Transverse colon (tissue), 4 donors: ENCODE data around the gene KIAA0040. TPM values are rescaled to one million over a fixed set of nuclear protein-coding genes. Genes with fewer than 3 reads are reported as not detected.

Experiments
- DNase-seq: peaks from one replicate; pipeline ENCODE4 v3.0.0-alpha.2; 2019
- H3K27ac ChIP-seq, 4 donors: fragments of 200-600 bp; sonication (generic); 2 replicates each; pipeline ENCODE4 v1.5.1; 2016 to 2018; ENCODE audit warnings: inconsistent platforms in 4 of 4
- H3K27me3 ChIP-seq: fragments of 200-600 bp; sonication (generic); 2 replicates; pipeline ENCODE4 v1.5.1; 2017; ENCODE audit warnings: inconsistent platforms
- H3K36me3 ChIP-seq, 4 donors: fragments of 200-600 bp; sonication (generic); 2 replicates each; pipeline ENCODE4 v1.5.1; 2017 to 2019; ENCODE audit warnings: inconsistent platforms in 4 of 4
- H3K4me1 ChIP-seq, 4 donors: fragments of 200-600 bp; sonication (generic); 2 replicates each; pipeline ENCODE4 v1.5.1; 2017 to 2020; ENCODE audit warnings: inconsistent platforms in 4 of 4
- H3K4me3 ChIP-seq, 4 donors: fragments of 200-600 bp; sonication (generic); 1 replicate in 1 of 4; 2 replicates in 3 of 4; pipeline versions ENCODE4 v1.5.1 to v1.6.1; 2017 to 2019; ENCODE audit warnings: inconsistent platforms in 4 of 4
- H3K9me3 ChIP-seq, 2 donors: fragments of 200-600 bp; sonication (generic); 2 replicates each; pipeline ENCODE4 v1.5.1; 2017 to 2019; ENCODE audit warnings: inconsistent platforms in 2 of 2
- CTCF ChIP-seq, 5 experiments: fragments of 200-600 bp in 3 of 5; fragments of 450-650 bp in 2 of 5; sonication (generic) in 3 of 5; IDR thresholded peaks; 1 replicate in 2 of 5; 2 replicates in 3 of 5; pipeline ENCODE4 v1.5.1; 2016 to 2017; ENCODE audit warnings: antibody characterized with exemption in 5 of 5, inconsistent platforms in 3 of 5, mild to moderate bottlenecking in 2 of 5, moderate library complexity in 1 of 5
- EP300 ChIP-seq: sonication (generic); formaldehyde crosslinking; IDR thresholded peaks from one replicate; pipeline ENCODE4 v1.6.1; 2017; ENCODE audit warnings: antibody characterized with exemption, low read depth
- POLR2A ChIP-seq: fragments of 450-650 bp; IDR thresholded peaks from one replicate; pipeline ENCODE4 v1.6.1; 2016; ENCODE audit warnings: antibody characterized with exemption, mild to moderate bottlenecking, moderate library complexity
- POLR2AphosphoS5 ChIP-seq, 3 donors: sonication (generic); formaldehyde crosslinking; IDR thresholded peaks; one replicate each; pipeline ENCODE4 v1.6.1; 2016; ENCODE audit warnings: antibody characterized with exemption in 3 of 3
- WGBS, 2 donors: methylation state at CpG; one replicate each; pipeline ENCODE4 v1.1.5; 2018; ENCODE audit warnings: low coverage in 1 of 2; 5-methylcytosine and 5-hydroxymethylcytosine counted together
- in situ Hi-C, 4 donors: fragments of 200-750 bp; cut with MboI; loops; one replicate each; pipeline versions ENCODE4 v1.15.0 to v1.15.1; 2017; ENCODE audit warnings: low sequenced_read_pairs in 3 of 4, low pct_ligation_motif_present in 1 of 4, low pct_unique_long_range_greater_than_20kb in 1 of 4
- intact Hi-C: fragments of 100-400 bp; cut with DNase I; formaldehyde crosslinking; loops from one replicate; pipeline ENCODE4 v1.15.1; 2023; ENCODE audit warnings: low total_unique reads
- total RNA-seq, 4 donors: library from RNA; depleted of rRNA; stranded (reverse); fragments of >200 nt; gene quantifications; one replicate each; pipeline ENCODE4 v1.1.0, GENCODE V29; 2016

The KIAA0040 gene
- total RNA-seq, 4 donors from 2014 or later = 17.5 to 35.5 (median 21.2) TPM

GRCh38 chr1:175178456-175178855, 14.1 kb downstream of the KIAA0040 start:
- no peak for DNase-seq
- H3K9me3 ChIP-seq = no peaks in the 10 kb centered on the region
- peaks cover 0 to 2% (median 0%) of the 10 kb centered on the region in 4 donors for H3K4me1 ChIP-seq
- H3K27ac ChIP-seq = no peak overlapping the region
- intact Hi-C loops (no loop called here), in situ Hi-C loops (no loop called here)
- WGBS, 2 donors = 66 to 93% methylated on average over 3 of the region's 3 CpGs
- no peak for TF ChIP-seq CTCF (IDR thresholded peaks at IDR 0.05)
- no peak for TF ChIP-seq EP300
- TF ChIP-seq POLR2A = no peak
- no peak for TF ChIP-seq POLR2AphosphoS5 (IDR thresholded peaks at IDR 0.05)
- no peaks in the 10 kb centered on the region for H3K36me3 ChIP-seq
- H3K4me3 ChIP-seq = no peak overlapping the region
- no peaks in the 10 kb centered on the region for H3K27me3 ChIP-seq

- peaks cover 0 to 2% (median 0%) of the 10 kb centered on the region in 4 donors for H3K4me1 ChIP-seq
- H3K9me3 ChIP-seq = no peaks in the 10 kb centered on the region
- intact Hi-C loops (no loop called here), in situ Hi-C loops (no loop called here)
- DNase-seq = no peak
- WGBS, 2 donors = 80 to 94% methylated on average over 1 of the region's 1 CpG
- H3K4me3 ChIP-seq = no peak overlapping the region
- H3K27me3 ChIP-seq = no peaks in the 10 kb centered on the region
- H3K27ac ChIP-seq = no peak overlapping the region
- no peaks in the 10 kb centered on the region for H3K36me3 ChIP-seq
- TF ChIP-seq EP300 = no peak
- TF ChIP-seq CTCF (IDR thresholded peaks at IDR 0.05) = no peak
Observed at GRCh38 chr1:175178056-175178455, 14.5 kb downstream of the KIAA0040 start.

- H3K27me3 ChIP-seq = no peaks in the 10 kb centered on the region
- in situ Hi-C loops (no loop called here), intact Hi-C loops (no loop called here)
- no peak overlapping the region for H3K27ac ChIP-seq
- TF ChIP-seq POLR2AphosphoS5 (IDR thresholded peaks at IDR 0.05) = no peak
- no peak for TF ChIP-seq POLR2A
- no peak for TF ChIP-seq EP300
- no peak for TF ChIP-seq CTCF (IDR thresholded peaks at IDR 0.05)
- H3K9me3 ChIP-seq = no peaks in the 10 kb centered on the region
- no peaks in the 10 kb centered on the region for H3K36me3 ChIP-seq
- DNase-seq = no peak
- whole genome bisulfite sequencing, 2 donors = 92 to 93% methylated on average over 1 of the region's 1 CpG
- H3K4me3 ChIP-seq = no peak overlapping the region
- peaks cover 0 to 2% (median 0%) of the 10 kb centered on the region in 4 donors for H3K4me1 ChIP-seq
Observed at GRCh38 chr1:175176246-175176645, 16.3 kb downstream of the KIAA0040 start.

- in situ Hi-C loops = no loop called here
- Histone ChIP-seq H3K27me3 (no peaks in the 10 kb centered on the region), H3K4me3 (no peak overlapping the region), H3K27ac (no peak overlapping the region), H3K4me1 (peaks cover 0 to 8% (median 4%) of the 10 kb centered on the region in 4 donors), H3K36me3 (no peaks in the 10 kb centered on the region), H3K9me3 (no peaks in the 10 kb centered on the region)
- TF ChIP-seq POLR2A (no peak), POLR2AphosphoS5 (IDR thresholded peaks at IDR 0.05) (no peak), CTCF (IDR thresholded peaks at IDR 0.05) (no peak), EP300 (no peak)
- intact Hi-C loops = no loop called here
- no peak for DNase-seq
- WGBS, 2 donors = 71 to 73% methylated on average over 3 to 5 of the region's 5 CpGs
Observed at GRCh38 chr1:175174309-175175102, 18.1 kb downstream of the KIAA0040 start.
